ENCODE results near the gene NCK2. TPM values are rescaled to one million over a fixed set of nuclear protein-coding genes. Genes with fewer than 3 reads are reported as not detected.

NCK2 gene
- total RNA-seq, 1 experiment from 2014 or later: 75.4 TPM

DNA sequence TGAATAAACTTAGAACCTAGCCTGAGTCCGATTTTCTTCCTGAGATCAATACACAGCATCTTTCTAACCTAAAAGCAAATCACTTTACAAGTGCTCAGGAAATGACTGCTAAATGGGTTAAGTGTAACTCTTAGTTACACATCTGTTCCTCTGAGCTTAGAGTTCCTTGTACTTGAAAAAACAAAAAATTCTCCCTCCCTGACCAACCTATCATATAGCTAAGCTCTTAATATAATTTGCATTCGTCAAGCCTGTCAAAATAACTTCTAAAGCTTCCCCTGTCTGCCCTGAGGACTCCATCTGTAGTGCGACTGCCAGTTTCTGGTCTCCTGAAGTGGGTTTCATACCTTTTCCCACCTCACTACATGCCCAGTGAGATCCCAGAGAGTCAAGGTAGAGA is 190.4 kb downstream of the NCK2 start (continued):
- TF ChIP-seq, protein P1, sequence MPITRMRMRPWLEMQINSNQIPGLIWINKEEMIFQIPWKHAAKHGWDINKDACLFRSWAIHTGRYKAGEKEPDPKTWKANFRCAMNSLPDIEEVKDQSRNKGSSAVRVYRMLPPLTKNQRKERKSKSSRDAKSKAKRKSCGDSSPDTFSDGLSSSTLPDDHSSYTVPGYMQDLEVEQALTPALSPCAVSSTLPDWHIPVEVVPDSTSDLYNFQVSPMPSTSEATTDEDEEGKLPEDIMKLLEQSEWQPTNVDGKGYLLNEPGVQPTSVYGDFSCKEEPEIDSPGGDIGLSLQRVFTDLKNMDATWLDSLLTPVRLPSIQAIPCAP (CRISPR knock-in tag; IDR thresholded peaks at IDR 0.05): no peak

DNA sequence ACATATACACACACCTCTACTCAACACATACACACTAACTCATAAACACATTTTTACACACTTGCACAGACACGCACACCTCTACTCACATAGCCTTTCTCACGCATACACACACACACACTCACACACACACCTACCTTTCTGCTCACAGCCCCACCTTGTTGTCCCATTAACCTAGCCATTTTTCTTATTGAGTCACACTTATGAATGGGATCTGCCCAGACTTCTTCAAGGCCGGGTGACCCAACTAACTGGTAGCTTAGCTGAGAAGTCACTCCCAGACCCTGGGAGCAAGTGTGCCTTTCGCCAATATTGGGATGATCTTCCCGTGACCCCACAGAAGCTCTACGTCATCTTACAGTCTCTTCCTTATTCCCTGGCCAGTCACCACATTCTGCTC is 192.2 kb downstream of the NCK2 start:
- Mint-ChIP-seq H3K27ac (no peak overlapping the region), H3K4me3 (no peak overlapping the region), H3K27me3 (ENCODE audit: low read depth) (peaks cover 5% of the 10 kb centered on the region), H3K9me3 (peaks cover 40% of the 10 kb centered on the region), H3K4me1 (peaks cover 3% of the 10 kb centered on the region; the same call in 1 of the 2 replicates), H3K36me3 (peaks cover 24% of the 10 kb centered on the region)
- ChIA-PET CTCF (no interaction called here), POLR2A (no interaction called here)
- DNase-seq (ENCODE audit: low spot score): no peak
- TF ChIP-seq NR1H2 (CRISPR knock-in tag; IDR thresholded peaks at IDR 0.05) (no peak), TP53 (CRISPR knock-in tag; IDR thresholded peaks at IDR 0.05) (no peak), GABPB1 (CRISPR knock-in tag; IDR thresholded peaks at IDR 0.05) (no peak), TEAD1 (CRISPR knock-in tag; IDR thresholded peaks at IDR 0.05) (no peak), ZNF121 (CRISPR knock-in tag; IDR thresholded peaks at IDR 0.05) (no peak), FOXP1 (CRISPR knock-in tag; IDR thresholded peaks at IDR 0.05; ENCODE audit: borderline replicate concordance) (no peak), HMGXB4 (CRISPR knock-in tag; IDR thresholded peaks at IDR 0.05) (no peak), SOX15 (CRISPR knock-in tag; IDR thresholded peaks at IDR 0.05) (no peak), SP1 (CRISPR knock-in tag; conservative IDR thresholded peaks at IDR 0.05) (no peak), ZNF512 (CRISPR knock-in tag; IDR thresholded peaks at IDR 0.05; ENCODE audit: borderline replicate concordance) (no peak), ATF1 (CRISPR knock-in tag; IDR thresholded peaks at IDR 0.05) (no peak), MYBL2 (CRISPR knock-in tag; IDR thresholded peaks at IDR 0.05) (no peak)
- TF ChIP-seq, protein P2, sequence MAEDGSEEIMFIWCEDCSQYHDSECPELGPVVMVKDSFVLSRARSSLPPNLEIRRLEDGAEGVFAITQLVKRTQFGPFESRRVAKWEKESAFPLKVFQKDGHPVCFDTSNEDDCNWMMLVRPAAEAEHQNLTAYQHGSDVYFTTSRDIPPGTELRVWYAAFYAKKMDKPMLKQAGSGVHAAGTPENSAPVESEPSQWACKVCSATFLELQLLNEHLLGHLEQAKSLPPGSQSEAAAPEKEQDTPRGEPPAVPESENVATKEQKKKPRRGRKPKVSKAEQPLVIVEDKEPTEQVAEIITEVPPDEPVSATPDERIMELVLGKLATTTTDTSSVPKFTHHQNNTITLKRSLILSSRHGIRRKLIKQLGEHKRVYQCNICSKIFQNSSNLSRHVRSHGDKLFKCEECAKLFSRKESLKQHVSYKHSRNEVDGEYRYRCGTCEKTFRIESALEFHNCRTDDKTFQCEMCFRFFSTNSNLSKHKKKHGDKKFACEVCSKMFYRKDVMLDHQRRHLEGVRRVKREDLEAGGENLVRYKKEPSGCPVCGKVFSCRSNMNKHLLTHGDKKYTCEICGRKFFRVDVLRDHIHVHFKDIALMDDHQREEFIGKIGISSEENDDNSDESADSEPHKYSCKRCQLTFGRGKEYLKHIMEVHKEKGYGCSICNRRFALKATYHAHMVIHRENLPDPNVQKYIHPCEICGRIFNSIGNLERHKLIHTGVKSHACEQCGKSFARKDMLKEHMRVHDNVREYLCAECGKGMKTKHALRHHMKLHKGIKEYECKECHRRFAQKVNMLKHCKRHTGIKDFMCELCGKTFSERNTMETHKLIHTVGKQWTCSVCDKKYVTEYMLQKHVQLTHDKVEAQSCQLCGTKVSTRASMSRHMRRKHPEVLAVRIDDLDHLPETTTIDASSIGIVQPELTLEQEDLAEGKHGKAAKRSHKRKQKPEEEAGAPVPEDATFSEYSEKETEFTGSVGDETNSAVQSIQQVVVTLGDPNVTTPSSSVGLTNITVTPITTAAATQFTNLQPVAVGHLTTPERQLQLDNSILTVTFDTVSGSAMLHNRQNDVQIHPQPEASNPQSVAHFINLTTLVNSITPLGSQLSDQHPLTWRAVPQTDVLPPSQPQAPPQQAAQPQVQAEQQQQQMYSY (CRISPR knock-in tag; IDR thresholded peaks at IDR 0.05): no peak
- ATAC-seq: no peak

GRCh38 chr2:105937498-105938097 is 192.9 kb downstream of the NCK2 start:
- peaks cover 21% of the 10 kb centered on the region for H3K36me3 Mint-ChIP-seq
- ChIA-PET CTCF (no interaction called here), POLR2A (no interaction called here)
- no peak for DNase-seq (ENCODE audit: low spot score)
- H3K27me3 Mint-ChIP-seq (ENCODE audit: low read depth): peaks cover 5% of the 10 kb centered on the region
- peaks cover 38% of the 10 kb centered on the region for H3K9me3 Mint-ChIP-seq
- H3K27ac Mint-ChIP-seq: no peak overlapping the region
- peaks cover 3% of the 10 kb centered on the region; the same call in 1 of the 2 replicates for H3K4me1 Mint-ChIP-seq
- no peak for ATAC-seq
- H3K4me3 Mint-ChIP-seq: no peak overlapping the region
- TF ChIP-seq ESRRA (CRISPR knock-in tag; IDR thresholded peaks at IDR 0.05; ENCODE audit: borderline replicate concordance) (peak; percentile 26; the same call in 1 of the 2 replicates), PRRX2 (CRISPR knock-in tag; IDR thresholded peaks at IDR 0.05) (no peak), CTCF (IDR thresholded peaks at IDR 0.05) (no peak), ZNF423 (CRISPR knock-in tag; IDR thresholded peaks at IDR 0.05) (no peak)
- TF ChIP-seq, protein P3, sequence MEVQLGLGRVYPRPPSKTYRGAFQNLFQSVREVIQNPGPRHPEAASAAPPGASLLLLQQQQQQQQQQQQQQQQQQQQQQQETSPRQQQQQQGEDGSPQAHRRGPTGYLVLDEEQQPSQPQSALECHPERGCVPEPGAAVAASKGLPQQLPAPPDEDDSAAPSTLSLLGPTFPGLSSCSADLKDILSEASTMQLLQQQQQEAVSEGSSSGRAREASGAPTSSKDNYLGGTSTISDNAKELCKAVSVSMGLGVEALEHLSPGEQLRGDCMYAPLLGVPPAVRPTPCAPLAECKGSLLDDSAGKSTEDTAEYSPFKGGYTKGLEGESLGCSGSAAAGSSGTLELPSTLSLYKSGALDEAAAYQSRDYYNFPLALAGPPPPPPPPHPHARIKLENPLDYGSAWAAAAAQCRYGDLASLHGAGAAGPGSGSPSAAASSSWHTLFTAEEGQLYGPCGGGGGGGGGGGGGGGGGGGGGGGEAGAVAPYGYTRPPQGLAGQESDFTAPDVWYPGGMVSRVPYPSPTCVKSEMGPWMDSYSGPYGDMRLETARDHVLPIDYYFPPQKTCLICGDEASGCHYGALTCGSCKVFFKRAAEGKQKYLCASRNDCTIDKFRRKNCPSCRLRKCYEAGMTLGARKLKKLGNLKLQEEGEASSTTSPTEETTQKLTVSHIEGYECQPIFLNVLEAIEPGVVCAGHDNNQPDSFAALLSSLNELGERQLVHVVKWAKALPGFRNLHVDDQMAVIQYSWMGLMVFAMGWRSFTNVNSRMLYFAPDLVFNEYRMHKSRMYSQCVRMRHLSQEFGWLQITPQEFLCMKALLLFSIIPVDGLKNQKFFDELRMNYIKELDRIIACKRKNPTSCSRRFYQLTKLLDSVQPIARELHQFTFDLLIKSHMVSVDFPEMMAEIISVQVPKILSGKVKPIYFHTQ (CRISPR knock-in tag; IDR thresholded peaks at IDR 0.05): no peak

Measured in WTC11 (cell line).